ENCODE data around the gene MICAL2. TPM values are rescaled to one million over a fixed set of nuclear protein-coding genes. Genes with fewer than 3 reads are reported as not detected.

The MICAL2 gene
- total RNA-seq, 1 experiment from 2014 or later: 191 TPM

- DNase-seq: no peak
- TF ChIP-seq CTCF (IDR thresholded peaks at IDR 0.05; ENCODE audit: unreplicated experiment): no peak
- H3K27ac Mint-ChIP-seq (ENCODE audit: unreplicated experiment): no peak overlapping the region
- H3K27me3 Mint-ChIP-seq (ENCODE audit: unreplicated experiment): no peaks in the 10 kb centered on the region
- no TSS peak for BruUV-seq (replicated peaks)
- H3K9me3 Mint-ChIP-seq (ENCODE audit: low read depth, unreplicated experiment): no peaks in the 10 kb centered on the region
- H3K4me1 Mint-ChIP-seq (ENCODE audit: low read depth, unreplicated experiment): no peaks in the 10 kb centered on the region
- H3K4me3 Mint-ChIP-seq (ENCODE audit: low read depth, unreplicated experiment): no peak overlapping the region
- peaks cover 5% of the 10 kb centered on the region for H3K36me3 Mint-ChIP-seq (ENCODE audit: insufficient read depth, unreplicated experiment)
- intact Hi-C loops (cut with micrococcal nuclease; ENCODE audit: unreplicated experiment): no loop called here
- CTCF ChIA-PET: no interaction called here
Measured at GRCh38 chr11:12269446-12270214, 159.2 kb downstream of the MICAL2 start.

- CTCF ChIA-PET: interaction anchor here (0.6 kb wide), 1 partner anchor 11 kb away, joined by 4 read pairs; no protein-coding TSS in a partner anchor
- peaks cover 5% of the 10 kb centered on the region for H3K36me3 Mint-ChIP-seq (ENCODE audit: insufficient read depth, unreplicated experiment)
- intact Hi-C loops (cut with micrococcal nuclease; ENCODE audit: unreplicated experiment): no loop called here
- H3K27ac Mint-ChIP-seq (ENCODE audit: unreplicated experiment): no peak overlapping the region
- no TSS peak for BruUV-seq (replicated peaks)
- no peaks in the 10 kb centered on the region for H3K4me1 Mint-ChIP-seq (ENCODE audit: low read depth, unreplicated experiment)
- DNase-seq: no peak
- H3K9me3 Mint-ChIP-seq (ENCODE audit: low read depth, unreplicated experiment): no peaks in the 10 kb centered on the region
- H3K27me3 Mint-ChIP-seq (ENCODE audit: unreplicated experiment): no peaks in the 10 kb centered on the region
- no peak overlapping the region for H3K4me3 Mint-ChIP-seq (ENCODE audit: low read depth, unreplicated experiment)
- TF ChIP-seq CTCF (IDR thresholded peaks at IDR 0.05; ENCODE audit: unreplicated experiment): no peak
Measured at GRCh38 chr11:12270215-12270797, 159.9 kb downstream of the MICAL2 start.

GRCh38 chr11:12270817-12271216, 160.4 kb downstream of the MICAL2 start:
- no peaks in the 10 kb centered on the region for H3K27me3 Mint-ChIP-seq (ENCODE audit: unreplicated experiment)
- no peaks in the 10 kb centered on the region for H3K9me3 Mint-ChIP-seq (ENCODE audit: low read depth, unreplicated experiment)
- no peaks in the 10 kb centered on the region for H3K4me1 Mint-ChIP-seq (ENCODE audit: low read depth, unreplicated experiment)
- intact Hi-C loops (cut with micrococcal nuclease; ENCODE audit: unreplicated experiment): no loop called here
- H3K4me3 Mint-ChIP-seq (ENCODE audit: low read depth, unreplicated experiment): no peak overlapping the region
- no peak for TF ChIP-seq CTCF (IDR thresholded peaks at IDR 0.05; ENCODE audit: unreplicated experiment)
- CTCF ChIA-PET: interaction anchor here (0.6 kb wide), 1 partner anchor 11 kb away, joined by 4 read pairs; no protein-coding TSS in a partner anchor
- no peak overlapping the region for H3K27ac Mint-ChIP-seq (ENCODE audit: unreplicated experiment)
- no peak for DNase-seq
- H3K36me3 Mint-ChIP-seq (ENCODE audit: insufficient read depth, unreplicated experiment): peaks cover 5% of the 10 kb centered on the region
- no TSS peak for BruUV-seq (replicated peaks)

- BruUV-seq (replicated peaks): no TSS peak
- H3K4me1 Mint-ChIP-seq (ENCODE audit: low read depth, unreplicated experiment): no peaks in the 10 kb centered on the region
Measured at GRCh38 chr11:12271241-12271640, 160.9 kb downstream of the MICAL2 start.

More at GRCh38 chr11:12271241-12271640, 160.9 kb downstream of the MICAL2 start:
- Mint-ChIP-seq H3K27me3 (ENCODE audit: unreplicated experiment) (no peaks in the 10 kb centered on the region), H3K9me3 (ENCODE audit: low read depth, unreplicated experiment) (no peaks in the 10 kb centered on the region), H3K36me3 (ENCODE audit: insufficient read depth, unreplicated experiment) (peaks cover 5% of the 10 kb centered on the region), H3K27ac (ENCODE audit: unreplicated experiment) (no peak overlapping the region), H3K4me3 (ENCODE audit: low read depth, unreplicated experiment) (no peak overlapping the region)
- TF ChIP-seq CTCF (IDR thresholded peaks at IDR 0.05; ENCODE audit: unreplicated experiment): no peak
- intact Hi-C loops (cut with micrococcal nuclease; ENCODE audit: unreplicated experiment): no loop called here
- DNase-seq: no peak
- CTCF ChIA-PET: no interaction called here
